ENCODE data around the gene FAM78A. TPM values are rescaled to one million over a fixed set of nuclear protein-coding genes. Genes with fewer than 3 reads are reported as not detected.
"Not testable (repeated sequence)": the region's sequence is repeated elsewhere in the genome, so short reads cannot be mapped to it uniquely, and the experiment has no call there.

The FAM78A gene
- total RNA-seq, 2 donors from 2014 or later: 38.0 to 42.3 TPM

GRCh38 chr9:131227959-131228460 is 48.3 kb downstream of the FAM78A start:
- H3K27ac Mint-ChIP-seq: no peak overlapping the region
- no peak overlapping the region for H3K4me3 Mint-ChIP-seq
- DNase-seq (no peak), ATAC-seq (replicated peaks in 1 of 2) (no peak)
- H3K4me1 Mint-ChIP-seq (ENCODE audit: low read depth): no peaks in the 10 kb centered on the region
- H3K36me3 Mint-ChIP-seq (ENCODE audit: insufficient read depth in 2 of 2): peaks cover 0 to 17% of the 10 kb centered on the region in 2 donors
- H3K27me3 Mint-ChIP-seq (ENCODE audit: low read depth): no peaks in the 10 kb centered on the region
- no peaks in the 10 kb centered on the region for H3K9me3 Mint-ChIP-seq

- Mint-ChIP-seq H3K27me3 (ENCODE audit: low read depth) (no peaks in the 10 kb centered on the region), H3K4me1 (ENCODE audit: low read depth) (no peaks in the 10 kb centered on the region), H3K9me3 (no peaks in the 10 kb centered on the region), H3K36me3 (ENCODE audit: insufficient read depth in 2 of 2) (peaks cover 0 to 16% of the 10 kb centered on the region in 2 donors), H3K27ac (peak overlapping the region; percentile 46), H3K4me3 (no peak overlapping the region)
- DNase-seq (no peak), ATAC-seq (replicated peaks in 1 of 2) (no peak)
Observed at GRCh38 chr9:131227112-131227958, 49.0 kb downstream of the FAM78A start.

DNA sequence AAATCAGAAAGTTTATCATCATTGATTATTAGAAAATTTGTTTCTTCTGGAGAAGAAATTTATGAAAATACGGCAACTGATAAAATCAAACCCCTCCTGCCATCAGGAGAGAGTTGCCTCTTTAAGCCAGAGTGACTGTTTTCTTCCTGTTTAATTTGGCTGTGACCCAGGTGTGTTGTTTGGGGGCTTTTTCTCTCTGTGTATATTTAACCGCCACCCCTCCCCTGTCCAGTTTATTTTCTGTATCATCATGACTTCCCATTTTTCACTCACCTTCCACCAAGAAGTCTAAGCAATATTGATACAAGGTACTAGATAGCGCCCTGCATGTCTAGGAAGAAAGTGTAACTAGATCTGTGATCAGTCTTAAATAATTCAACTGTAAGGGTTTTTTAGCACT is 50.1 kb downstream of the FAM78A start:
- no peaks in the 10 kb centered on the region for H3K4me1 Mint-ChIP-seq (ENCODE audit: low read depth)
- no peak overlapping the region for H3K27ac Mint-ChIP-seq

GRCh38 chr9:131222460-131222859 is 53.9 kb downstream of the FAM78A start:
- no peak overlapping the region for H3K4me3 Mint-ChIP-seq
- DNase-seq: no peak
- no peaks in the 10 kb centered on the region for H3K4me1 Mint-ChIP-seq (ENCODE audit: low read depth)
- peaks cover 0 to 5% of the 10 kb centered on the region in 2 donors for H3K36me3 Mint-ChIP-seq (ENCODE audit: insufficient read depth in 2 of 2)
- no peaks in the 10 kb centered on the region for H3K27me3 Mint-ChIP-seq (ENCODE audit: low read depth)
- no peak overlapping the region for H3K27ac Mint-ChIP-seq
- no peak for ATAC-seq (replicated peaks in 1 of 2)
- no peaks in the 10 kb centered on the region for H3K9me3 Mint-ChIP-seq

More for the DNA sequence above, 50.1 kb downstream of the FAM78A start:
- ATAC-seq (replicated peaks in 1 of 2) (no peak), DNase-seq (no peak)
- H3K27me3 Mint-ChIP-seq (ENCODE audit: low read depth): no peaks in the 10 kb centered on the region
- no peak overlapping the region for H3K4me3 Mint-ChIP-seq
- no peaks in the 10 kb centered on the region for H3K9me3 Mint-ChIP-seq
- peaks cover 0 to 13% of the 10 kb centered on the region in 2 donors for H3K36me3 Mint-ChIP-seq (ENCODE audit: insufficient read depth in 2 of 2)

DNA sequence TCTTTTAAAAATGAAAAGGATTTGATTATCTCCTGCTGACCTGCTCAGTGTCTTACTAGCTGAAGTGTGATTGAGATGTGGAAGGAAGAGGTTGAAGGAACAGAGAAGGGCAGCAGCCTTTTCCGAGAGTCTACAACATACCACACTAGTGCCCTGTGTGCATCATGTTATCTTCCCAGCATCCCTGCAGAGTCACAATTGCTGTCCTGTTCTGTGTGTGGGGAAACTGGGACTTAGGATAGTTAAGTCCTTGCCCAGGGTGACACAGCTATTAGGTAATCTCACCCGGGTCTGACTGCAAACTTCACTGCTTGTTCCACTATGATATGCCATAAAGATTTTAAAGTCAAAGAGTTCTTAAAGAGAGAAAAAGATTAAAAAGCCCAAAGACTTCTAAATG is 55.8 kb downstream of the FAM78A start:
- H3K9me3 Mint-ChIP-seq: no peaks in the 10 kb centered on the region
- no peak overlapping the region for H3K27ac Mint-ChIP-seq
- no peak for ATAC-seq (replicated peaks in 1 of 2)
- H3K4me3 Mint-ChIP-seq: no peak overlapping the region
- H3K4me1 Mint-ChIP-seq (ENCODE audit: low read depth): no peaks in the 10 kb centered on the region
- no peaks in the 10 kb centered on the region for H3K27me3 Mint-ChIP-seq (ENCODE audit: low read depth)
- no peak for DNase-seq
- H3K36me3 Mint-ChIP-seq (ENCODE audit: insufficient read depth in 2 of 2): peaks cover 0 to 3% of the 10 kb centered on the region in 2 donors

GRCh38 chr9:131218370-131218769 is 57.9 kb downstream of the FAM78A start:
- Mint-ChIP-seq H3K27me3 (ENCODE audit: low read depth) (no peaks in the 10 kb centered on the region), H3K27ac (no peak overlapping the region), H3K9me3 (no peaks in the 10 kb centered on the region), H3K4me3 (no peak overlapping the region), H3K36me3 (ENCODE audit: insufficient read depth in 2 of 2) (peaks cover 0 to 5% of the 10 kb centered on the region in 2 donors), H3K4me1 (ENCODE audit: low read depth) (peaks cover 7% of the 10 kb centered on the region)
- DNase-seq (no peak), ATAC-seq (replicated peaks in 1 of 2) (no peak)

GRCh38 chr9:131217331-131218031 is 58.8 kb downstream of the FAM78A start:
- H3K9me3 Mint-ChIP-seq: peaks cover 0 to under 1% of the 10 kb centered on the region in 2 donors
- DNase-seq (no peak), ATAC-seq (replicated peaks in 1 of 2) (no peak)
- no peaks in the 10 kb centered on the region for H3K27me3 Mint-ChIP-seq (ENCODE audit: low read depth)
- no peak overlapping the region for H3K27ac Mint-ChIP-seq
- peaks cover 12% of the 10 kb centered on the region for H3K4me1 Mint-ChIP-seq (ENCODE audit: low read depth)
- H3K4me3 Mint-ChIP-seq: no peak overlapping the region
- H3K36me3 Mint-ChIP-seq (ENCODE audit: insufficient read depth in 2 of 2): peaks cover under 1 to 6% of the 10 kb centered on the region in 2 donors

DNA sequence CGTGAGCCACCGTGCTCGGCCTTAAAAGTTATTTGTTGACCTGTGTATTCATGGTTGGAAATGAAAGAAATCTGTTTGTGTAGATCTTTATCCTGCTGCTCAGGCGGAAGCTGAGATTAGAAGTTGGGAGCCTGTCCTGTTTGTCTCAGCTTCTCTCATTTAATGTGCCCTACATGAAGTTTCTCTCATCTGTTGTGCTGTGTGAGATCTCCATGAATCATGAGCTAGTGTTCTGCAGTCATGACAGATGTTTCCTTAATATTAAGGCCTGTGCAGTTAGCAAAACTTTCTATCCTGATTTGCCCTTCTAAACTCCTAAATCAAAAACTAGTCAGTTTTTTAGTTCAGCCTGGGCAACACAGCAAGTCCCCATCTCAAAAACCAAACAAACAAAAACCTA is 59.5 kb downstream of the FAM78A start:
- ATAC-seq (replicated peaks in 1 of 2): no peak
- Mint-ChIP-seq H3K4me1 (ENCODE audit: low read depth) (peaks cover 12% of the 10 kb centered on the region), H3K36me3 (ENCODE audit: insufficient read depth in 2 of 2) (peaks cover 6 to 11% of the 10 kb centered on the region in 2 donors), H3K4me3 (no peak overlapping the region), H3K27me3 (ENCODE audit: low read depth) (no peaks in the 10 kb centered on the region), H3K9me3 (peaks cover 0 to 5% of the 10 kb centered on the region in 2 donors), H3K27ac (no peak overlapping the region)
- DNase-seq: no peak

GRCh38 chr9:131214876-131215275 is 61.4 kb downstream of the FAM78A start:
- Mint-ChIP-seq H3K9me3 (peaks cover 2 to 10% of the 10 kb centered on the region in 2 donors), H3K36me3 (ENCODE audit: insufficient read depth in 2 of 2) (peaks cover 13 to 27% of the 10 kb centered on the region in 2 donors), H3K27ac (no peak overlapping the region), H3K4me1 (ENCODE audit: low read depth) (peaks cover 12% of the 10 kb centered on the region), H3K4me3 (no peak overlapping the region), H3K27me3 (ENCODE audit: low read depth) (no peaks in the 10 kb centered on the region)
- DNase-seq (no peak), ATAC-seq (replicated peaks in 1 of 2) (no peak)

- no peak overlapping the region for H3K27ac Mint-ChIP-seq
- no peak for ATAC-seq (replicated peaks in 1 of 2)
- H3K4me3 Mint-ChIP-seq: no peak overlapping the region
Observed at GRCh38 chr9:131214286-131214856, 61.9 kb downstream of the FAM78A start.

GRCh38 chr9:131211920-131212319 is 64.4 kb downstream of the FAM78A start:
- not testable (repeated sequence) for DNase-seq; H3K4me3 Mint-ChIP-seq; H3K9me3 Mint-ChIP-seq; ATAC-seq (replicated peaks in 1 of 2); H3K27me3 Mint-ChIP-seq (ENCODE audit: low read depth); H3K27ac Mint-ChIP-seq
- Mint-ChIP-seq H3K36me3 (ENCODE audit: insufficient read depth in 2 of 2) (peaks cover 17 to 39% of the 10 kb centered on the region in 2 donors), H3K4me1 (ENCODE audit: low read depth) (peaks cover 12% of the 10 kb centered on the region)

More at GRCh38 chr9:131214286-131214856, 61.9 kb downstream of the FAM78A start:
- peaks cover 2 to 10% of the 10 kb centered on the region in 2 donors for H3K9me3 Mint-ChIP-seq
- no peak for DNase-seq
- H3K4me1 Mint-ChIP-seq (ENCODE audit: low read depth): peaks cover 12% of the 10 kb centered on the region
- H3K36me3 Mint-ChIP-seq (ENCODE audit: insufficient read depth in 2 of 2): peaks cover 16 to 30% of the 10 kb centered on the region in 2 donors
- H3K27me3 Mint-ChIP-seq (ENCODE audit: low read depth): no peaks in the 10 kb centered on the region
